MM.1S (cell line): Measurements from ENCODE around the gene ACER1.

Experiments used
- DNase-seq: peaks from one replicate; pipeline ENCODE4 v3.0.0-alpha.2; 2015
- H2AFZ ChIP-seq: fragments of 300-600 bp; sonication (generic); 2 replicates; pipeline ENCODE4 v1.6.0; 2016; ENCODE audit warnings: antibody characterized with exemption, low read length
- H3F3A ChIP-seq: fragments of 300-600 bp; sonication (generic); 2 replicates; pipeline ENCODE4 v1.6.1; 2016; ENCODE audit warnings: mild to moderate bottlenecking, antibody characterized with exemption, low read length, moderate library complexity, mixed read lengths; ENCODE audit not compliant: insufficient read depth
- H3K27ac ChIP-seq: fragments of 300-600 bp; sonication (generic); 2 replicates; pipeline ENCODE4 v1.5.1; 2016; ENCODE audit warnings: mild to moderate bottlenecking, low read length
- H3K27me3 ChIP-seq: fragments of 300-600 bp; sonication (generic); replicated peaks from 2 replicates; pipeline ENCODE4 v1.6.0; 2016; ENCODE audit warnings: low read length; ENCODE audit not compliant: insufficient read depth
- H3K36me3 ChIP-seq: fragments of 300-600 bp; sonication (generic); replicated peaks from 2 replicates; pipeline ENCODE4 v1.6.1; 2016; ENCODE audit warnings: mild to moderate bottlenecking, low read length, mixed read lengths; ENCODE audit not compliant: insufficient read depth
- H3K4me1 ChIP-seq: fragments of 300-600 bp; sonication (generic); 2 replicates; pipeline ENCODE4 v1.6.1; 2016; ENCODE audit warnings: low read length, mixed read lengths
- H3K4me2 ChIP-seq: fragments of 300-600 bp; sonication (generic); 2 replicates; pipeline ENCODE4 v1.6.0; 2016; ENCODE audit warnings: low read depth, low read length
- H3K4me3 ChIP-seq: fragments of 300-600 bp; sonication (generic); 2 replicates; pipeline ENCODE4 v1.5.1; 2016; ENCODE audit warnings: low read length, mixed read lengths
- H3K79me2 ChIP-seq: fragments of 300-600 bp; sonication (generic); 2 replicates; pipeline ENCODE4 v1.6.1; 2016; ENCODE audit warnings: mixed run types, low read length, mixed read lengths
- H3K9ac ChIP-seq: fragments of 300-600 bp; sonication (generic); 2 replicates; pipeline ENCODE4 v1.6.1; 2016; ENCODE audit warnings: low read length, mixed read lengths
- H3K9me2 ChIP-seq: fragments of 300-600 bp; sonication (generic); replicated peaks from 2 replicates; pipeline ENCODE4 v1.6.1; 2016; ENCODE audit warnings: mild to moderate bottlenecking, low read length, mixed read lengths; ENCODE audit not compliant: insufficient read depth
- H3K9me3 ChIP-seq: fragments of 300-600 bp; sonication (generic); replicated peaks from 2 replicates; pipeline ENCODE4 v1.6.1; 2016; ENCODE audit warnings: mild to moderate bottlenecking, low read length, mixed read lengths; ENCODE audit not compliant: insufficient read depth
- H4K20me1 ChIP-seq: fragments of 300-600 bp; sonication (generic); 2 replicates; pipeline ENCODE4 v1.6.1; 2016; ENCODE audit warnings: mild to moderate bottlenecking, low read length, moderate library complexity, mixed read lengths; ENCODE audit not compliant: insufficient read depth
- EZH2 ChIP-seq: fragments of 300-600 bp; sonication (generic); optimal IDR thresholded peaks from 2 replicates; pipeline ENCODE3; 2017; ENCODE audit warnings: low read depth, mild to moderate bottlenecking, antibody characterized with exemption, low read length, mixed read lengths
- EZH2phosphoT487 ChIP-seq: fragments of 300-600 bp; sonication (generic); IDR thresholded peaks from 2 replicates; pipeline ENCODE4 v1.6.1; 2018; ENCODE audit warnings: antibody characterized with exemption, low read length
- TF ChIP-seq, protein P1 (sequence below): fragments of 300-600 bp; sonication (generic); IDR thresholded peaks from 2 replicates; pipeline ENCODE4 v1.5.1; 2016; ENCODE audit warnings: antibody characterized with exemption, low read length, mixed read lengths

Gene ACER1

DNA sequence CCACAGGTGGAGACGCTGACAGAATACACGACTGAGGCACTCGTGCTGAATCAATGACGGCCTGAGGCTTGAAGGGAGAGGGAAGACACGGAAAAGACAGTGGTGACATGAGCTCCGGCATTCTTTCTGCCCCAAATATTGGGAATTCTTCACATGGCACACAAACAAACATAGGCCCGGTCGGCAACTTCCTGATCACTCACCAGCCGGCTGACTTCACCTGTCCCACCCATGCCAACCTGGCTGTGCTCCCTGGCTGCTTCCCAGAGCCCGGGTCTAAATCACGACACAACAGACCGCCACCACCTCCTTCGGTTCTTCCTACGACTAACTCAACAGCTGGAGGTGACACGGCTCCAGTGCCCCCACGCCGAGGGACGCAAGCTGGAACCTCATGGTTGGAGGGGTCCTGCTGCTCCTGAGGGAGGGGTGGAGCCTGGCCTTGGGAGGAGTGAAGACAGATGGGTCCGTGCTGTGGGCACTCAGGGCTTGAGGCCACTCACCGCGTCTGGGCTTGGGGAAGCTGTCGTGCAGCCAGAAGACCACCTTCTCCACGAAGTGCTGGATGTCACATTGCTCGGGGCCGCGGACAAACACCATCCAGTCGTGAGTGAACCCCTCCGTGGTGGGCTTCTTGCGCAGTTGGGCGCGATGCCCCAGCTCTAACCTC, 63.2 kb downstream of the ACER1 start:
- Histone ChIP-seq H3K9me3 (no peaks in the 10 kb centered on the region), H3K79me2 (peaks cover 99% of the 10 kb centered on the region), H3K4me3 (no peak overlapping the region), H3K9ac (no peak overlapping the region), H2AFZ (no peak overlapping the region), H3F3A (no peaks in the 10 kb centered on the region), H3K9me2 (no peaks in the 10 kb centered on the region), H3K36me3 (0 out of 2 replicates have a peak, but pooled peaks cover 3% of the 10 kb centered on the region), H4K20me1 (peaks cover 11% of the 10 kb centered on the region; the same call in 1 of the 2 replicates), H3K4me1 (no peaks in the 10 kb centered on the region), H3K27ac (no peak overlapping the region), H3K4me2 (no peak overlapping the region), H3K27me3 (no peaks in the 10 kb centered on the region)
- TF ChIP-seq EZH2phosphoT487: no peak
- TF ChIP-seq, protein P1, sequence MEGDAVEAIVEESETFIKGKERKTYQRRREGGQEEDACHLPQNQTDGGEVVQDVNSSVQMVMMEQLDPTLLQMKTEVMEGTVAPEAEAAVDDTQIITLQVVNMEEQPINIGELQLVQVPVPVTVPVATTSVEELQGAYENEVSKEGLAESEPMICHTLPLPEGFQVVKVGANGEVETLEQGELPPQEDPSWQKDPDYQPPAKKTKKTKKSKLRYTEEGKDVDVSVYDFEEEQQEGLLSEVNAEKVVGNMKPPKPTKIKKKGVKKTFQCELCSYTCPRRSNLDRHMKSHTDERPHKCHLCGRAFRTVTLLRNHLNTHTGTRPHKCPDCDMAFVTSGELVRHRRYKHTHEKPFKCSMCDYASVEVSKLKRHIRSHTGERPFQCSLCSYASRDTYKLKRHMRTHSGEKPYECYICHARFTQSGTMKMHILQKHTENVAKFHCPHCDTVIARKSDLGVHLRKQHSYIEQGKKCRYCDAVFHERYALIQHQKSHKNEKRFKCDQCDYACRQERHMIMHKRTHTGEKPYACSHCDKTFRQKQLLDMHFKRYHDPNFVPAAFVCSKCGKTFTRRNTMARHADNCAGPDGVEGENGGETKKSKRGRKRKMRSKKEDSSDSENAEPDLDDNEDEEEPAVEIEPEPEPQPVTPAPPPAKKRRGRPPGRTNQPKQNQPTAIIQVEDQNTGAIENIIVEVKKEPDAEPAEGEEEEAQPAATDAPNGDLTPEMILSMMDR: no peak
- no peak for TF ChIP-seq EZH2
- DNase-seq: no peak

- no peaks in the 10 kb centered on the region for H3K9me2 ChIP-seq
- no peak overlapping the region for H2AFZ ChIP-seq
- H3K4me2 ChIP-seq: no peak overlapping the region
- H3K9me3 ChIP-seq: no peaks in the 10 kb centered on the region
- H3K4me1 ChIP-seq: no peaks in the 10 kb centered on the region
- H3K4me3 ChIP-seq: no peak overlapping the region
- no peak overlapping the region for H3K27ac ChIP-seq
- H3F3A ChIP-seq: no peaks in the 10 kb centered on the region
- DNase-seq: no peak
- peaks cover 98% of the 10 kb centered on the region for H3K79me2 ChIP-seq
- 0 out of 2 replicates have a peak, but pooled peaks cover 3% of the 10 kb centered on the region for H3K36me3 ChIP-seq
- H4K20me1 ChIP-seq: peaks cover 6% of the 10 kb centered on the region; the same call in 1 of the 2 replicates
- TF ChIP-seq, protein P1: no peak
- TF ChIP-seq EZH2: no peak
- no peak for TF ChIP-seq EZH2phosphoT487
- H3K9ac ChIP-seq: no peak overlapping the region
- H3K27me3 ChIP-seq: no peaks in the 10 kb centered on the region
These were observed 64.1 kb downstream of the ACER1 start for GRCh38 chr19:6269101-6269886.

GRCh38 chr19:6268382-6268771, 65.0 kb downstream of the ACER1 start:
- Histone ChIP-seq H3K27me3 (no peaks in the 10 kb centered on the region), H3K9me2 (no peaks in the 10 kb centered on the region), H3K9me3 (no peaks in the 10 kb centered on the region), H2AFZ (no peak overlapping the region), H3K4me3 (no peak overlapping the region), H3K27ac (no peak overlapping the region), H3K36me3 (0 out of 2 replicates have a peak, but pooled peaks cover 3% of the 10 kb centered on the region), H3K79me2 (peaks cover 98% of the 10 kb centered on the region), H3F3A (no peaks in the 10 kb centered on the region), H3K4me2 (no peak overlapping the region), H3K9ac (no peak overlapping the region), H4K20me1 (peaks cover 6% of the 10 kb centered on the region; the same call in 1 of the 2 replicates), H3K4me1 (no peaks in the 10 kb centered on the region)
- no peak for DNase-seq
- TF ChIP-seq EZH2phosphoT487: no peak
- TF ChIP-seq, protein P1: no peak
- no peak for TF ChIP-seq EZH2
